H4 (cell line): ENCODE data around the gene CORO2A. TPM values are rescaled to one million over a fixed set of nuclear protein-coding genes. Genes with fewer than 3 reads are reported as not detected.

Experiments used
- DNase-seq: peaks from one replicate; pipeline ENCODE4 v3.0.0-alpha.2; 2015; ENCODE audit warnings: low spot score
- total RNA-seq: library from RNA; depleted of rRNA; stranded (reverse); fragments of >200 nt; shearing (Covaris generic); gene quantifications from 2 replicates; pipeline ENCODE4 v1.2.3, GENCODE V29; 2014

Gene CORO2A
- total RNA-seq, 1 experiment from 2014 or later: 3.0 TPM

DNA sequence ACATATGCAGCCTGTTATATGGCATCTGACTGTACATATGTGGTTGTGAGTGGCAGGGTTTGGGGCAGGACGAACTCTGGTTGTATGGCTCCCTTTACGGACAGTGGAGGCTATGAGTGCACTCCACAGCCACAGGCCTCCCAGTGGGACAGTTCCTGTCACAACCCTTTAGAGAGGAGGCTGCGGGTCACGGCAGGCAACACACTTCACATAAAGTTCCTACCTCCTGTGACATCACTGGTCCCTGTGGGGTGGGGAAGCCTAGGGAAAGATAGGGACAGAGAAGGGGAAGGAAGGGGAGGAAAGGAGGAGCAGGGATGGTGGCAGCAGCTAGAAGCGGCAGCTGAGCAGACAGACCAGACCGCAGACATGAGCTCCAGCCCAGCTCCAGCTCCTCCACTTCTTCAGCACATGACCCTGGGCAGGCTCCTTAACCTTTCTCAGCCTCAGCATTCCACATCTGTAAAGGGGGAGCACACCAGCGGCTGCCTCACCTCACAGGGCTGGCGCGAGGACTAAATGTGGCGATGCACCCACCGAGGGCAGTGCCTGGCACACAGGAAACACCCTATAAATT is 27.4 kb upstream of the CORO2A start:
- DNase-seq: no peak

DNA sequence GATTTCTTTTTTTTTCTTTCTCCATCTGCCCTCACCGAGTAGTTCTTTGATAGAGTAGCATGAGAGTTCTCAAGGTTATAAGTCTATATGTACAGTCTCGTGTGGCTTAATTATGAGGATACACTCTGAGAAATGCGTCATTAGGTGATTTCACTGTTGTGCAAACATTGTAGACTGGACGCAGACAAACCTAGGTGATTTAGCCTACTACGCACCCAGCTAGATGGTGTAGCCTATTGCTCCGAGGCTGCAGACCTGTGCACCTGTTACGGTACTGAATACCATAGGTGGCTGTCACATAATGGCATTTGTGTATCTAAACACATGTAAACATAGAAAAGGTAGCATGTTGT is 26.9 kb upstream of the CORO2A start:
- DNase-seq: no peak

DNA sequence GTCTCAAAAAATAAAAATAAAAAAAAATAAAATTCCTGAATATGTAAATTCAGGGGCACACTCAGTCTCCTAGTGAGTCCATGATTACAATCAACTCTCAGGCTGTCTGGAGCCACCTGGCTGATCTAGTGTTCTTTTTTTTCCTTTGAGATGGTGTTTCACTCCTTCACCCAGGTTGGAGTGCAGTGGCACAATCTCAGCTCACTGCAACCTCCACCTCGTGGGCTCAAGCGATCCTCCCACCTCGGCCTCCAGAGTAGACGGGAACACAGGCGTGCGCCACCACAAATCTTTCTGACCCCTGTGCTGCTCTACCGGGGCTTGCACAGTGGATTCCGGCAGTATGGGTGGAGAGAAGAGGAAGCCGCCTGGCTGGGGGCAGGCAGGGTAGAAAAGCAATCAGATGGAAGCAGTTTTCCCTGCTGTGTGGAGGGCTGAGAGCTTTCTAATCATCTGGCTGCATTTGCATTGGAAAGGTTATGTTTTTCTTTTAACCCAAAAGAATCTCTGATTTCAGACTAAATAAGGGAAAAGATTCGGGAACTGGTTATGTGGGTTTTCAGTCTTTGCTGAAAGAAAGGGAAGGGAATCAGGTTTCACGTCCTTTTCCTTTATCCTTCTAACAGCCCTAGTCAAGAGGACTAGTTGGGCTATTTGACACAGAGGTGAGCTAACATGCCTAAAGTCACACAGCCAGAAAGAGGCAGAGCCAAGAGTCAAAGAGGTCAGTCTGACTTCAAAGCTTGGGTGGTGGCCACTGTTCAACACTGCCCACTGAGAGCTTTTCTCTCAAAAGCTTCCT is 26.3 kb upstream of the CORO2A start:
- DNase-seq: no peak

DNA sequence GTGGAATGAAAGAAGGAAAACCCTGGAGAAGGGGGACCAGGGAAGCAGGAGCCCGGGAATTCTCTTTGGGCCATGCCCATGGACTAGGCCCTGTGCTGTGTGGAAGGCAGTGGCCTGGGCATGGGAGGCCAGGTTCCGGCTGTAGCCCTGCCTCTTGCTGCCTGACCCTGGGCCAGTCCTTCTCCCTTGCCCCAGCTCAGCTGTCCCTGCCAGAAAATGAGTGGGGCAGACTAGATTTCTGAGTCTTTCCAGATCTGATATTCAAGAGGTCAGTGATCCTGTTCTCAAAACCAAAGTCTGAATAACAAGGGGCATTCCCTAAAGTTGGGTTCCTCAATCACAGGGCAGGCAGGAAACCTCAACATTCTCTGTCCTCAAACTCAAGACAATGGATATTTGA is 24.8 kb upstream of the CORO2A start:
- no peak for DNase-seq

DNA sequence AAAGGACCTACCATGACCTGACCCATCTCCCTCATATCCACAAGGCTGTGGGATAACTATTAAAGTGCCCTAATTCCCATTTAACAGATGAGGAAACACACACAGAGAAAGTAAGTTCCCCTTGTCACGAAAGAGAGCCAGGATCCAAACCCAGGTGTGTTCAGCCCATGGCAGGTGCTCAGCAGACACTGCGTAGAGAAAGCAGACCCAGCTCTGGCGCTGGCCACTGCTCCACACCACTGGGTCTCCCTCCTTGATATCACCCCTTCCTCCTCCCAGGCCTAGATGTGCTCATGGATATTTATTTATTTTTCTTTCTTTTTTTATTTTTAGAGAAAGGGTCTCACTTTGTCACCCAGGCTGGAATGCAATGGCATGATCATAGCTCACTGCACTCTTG is 24.0 kb upstream of the CORO2A start:
- no peak for DNase-seq

DNA sequence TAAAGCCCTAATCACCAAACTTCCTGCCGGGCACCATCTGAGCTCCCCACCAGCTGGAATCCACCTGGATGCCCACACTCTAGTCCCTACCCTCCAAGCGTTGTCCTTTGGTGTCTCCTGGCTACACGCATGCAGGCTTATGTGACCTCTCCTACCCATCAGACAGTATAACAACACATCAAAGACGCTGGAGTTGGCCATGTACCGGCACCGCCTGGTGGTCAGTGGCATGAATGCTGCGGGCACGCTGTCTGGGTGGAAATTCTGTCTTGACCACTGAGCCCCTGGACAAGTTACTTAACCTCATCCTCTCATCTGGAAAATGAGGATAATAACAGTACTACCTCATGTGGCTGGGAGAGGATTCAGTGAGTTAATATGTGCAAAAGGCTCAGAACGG is 23.4 kb upstream of the CORO2A start:
- DNase-seq: no peak

DNA sequence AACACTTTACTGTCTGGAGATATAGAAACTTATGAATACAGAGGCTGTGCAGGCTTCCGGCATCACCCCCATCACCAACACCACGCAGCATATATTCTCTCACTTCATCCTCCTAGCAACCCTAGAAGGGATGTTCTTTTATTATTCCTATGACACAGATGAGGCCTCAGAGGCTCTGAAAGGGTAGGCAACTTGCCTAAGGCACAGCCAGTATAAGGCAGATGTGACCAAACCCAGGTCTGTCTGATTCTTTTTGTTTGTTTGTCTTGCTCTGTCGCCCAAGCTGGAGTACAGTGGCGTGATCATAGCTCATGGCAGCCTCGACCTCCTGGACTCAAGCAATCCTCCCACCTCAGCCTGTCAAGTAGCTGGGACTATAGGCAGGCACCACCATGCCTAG is 22.8 kb upstream of the CORO2A start:
- DNase-seq: no peak

DNA sequence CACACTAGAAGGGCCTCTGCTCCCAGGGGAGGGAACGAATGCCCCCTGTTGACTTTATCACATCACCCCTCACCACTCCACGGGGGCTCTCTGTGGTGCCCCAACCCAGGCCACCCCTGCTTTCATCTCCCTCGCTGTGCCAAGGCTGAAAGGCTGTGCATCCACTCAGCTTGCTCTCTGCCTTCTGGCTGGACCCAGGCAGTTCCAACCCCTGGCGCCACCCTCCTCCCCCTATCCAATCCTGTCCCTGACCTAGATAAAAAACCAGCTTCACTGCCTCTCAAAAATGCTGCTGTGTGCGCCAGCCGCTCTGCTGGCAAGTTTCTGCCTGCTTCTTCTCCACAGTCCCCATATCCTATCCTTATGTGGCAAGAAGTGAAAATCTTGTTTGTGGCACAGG is 22.4 kb upstream of the CORO2A start:
- no peak for DNase-seq

DNA sequence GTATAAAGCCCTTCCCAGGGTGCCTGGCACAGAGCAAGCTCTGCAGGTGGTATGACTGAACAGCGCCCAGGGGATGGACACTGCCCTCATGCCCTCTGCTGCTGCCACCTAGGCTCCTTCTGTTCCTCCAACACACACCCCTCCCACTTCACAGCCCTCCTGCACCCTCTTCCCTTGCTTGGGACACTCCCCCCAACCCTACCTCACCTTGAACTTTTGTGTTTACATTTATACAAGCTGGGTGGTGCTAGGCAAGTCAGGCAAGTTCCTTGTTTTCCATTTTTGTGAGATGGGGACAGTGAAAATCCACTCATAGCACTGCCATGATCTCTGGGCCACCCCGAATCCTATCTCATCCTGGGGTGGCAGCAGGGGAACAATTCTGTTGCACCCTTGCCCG is 18.8 kb upstream of the CORO2A start:
- no peak for DNase-seq

DNA sequence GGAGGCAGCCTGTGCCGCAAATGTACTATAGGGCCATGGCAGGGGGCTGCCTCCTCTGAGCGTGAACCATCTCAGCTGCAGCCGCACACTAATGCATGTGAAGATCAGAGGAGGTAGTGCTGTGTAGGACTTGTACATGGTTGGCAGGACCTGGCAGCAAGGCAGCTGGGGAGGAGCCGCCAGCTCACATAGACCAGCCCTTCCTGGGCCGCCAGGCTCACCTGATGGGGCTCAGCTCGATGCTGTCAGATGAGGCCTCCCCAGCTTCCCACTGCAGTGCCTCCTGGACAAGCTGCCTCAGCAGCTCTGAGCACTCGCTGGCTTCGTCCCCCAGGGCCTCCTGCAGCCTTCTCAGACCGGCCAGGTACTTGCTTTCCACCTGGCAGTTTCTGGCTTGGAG is 18.0 kb upstream of the CORO2A start:
- DNase-seq: no peak

DNA sequence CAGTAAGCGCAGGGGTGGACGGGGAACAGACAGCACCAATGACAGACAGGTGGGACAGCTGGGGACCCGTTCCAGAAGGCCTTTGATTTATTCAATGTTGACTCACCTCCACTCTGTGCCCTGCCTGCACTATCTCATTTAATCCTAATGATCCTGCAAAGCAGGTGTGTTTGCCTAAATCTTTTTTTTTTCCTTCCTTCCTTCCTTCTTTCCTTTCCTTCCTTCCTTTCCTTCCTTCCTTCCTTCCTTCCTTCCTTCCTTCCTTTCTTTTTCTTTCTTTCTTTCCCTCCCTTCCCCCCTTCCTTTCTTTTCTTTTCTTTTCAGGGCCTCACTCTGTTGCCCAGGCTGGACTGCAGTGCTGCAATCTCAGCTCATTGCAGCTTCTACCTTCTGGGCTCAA is 17.1 kb upstream of the CORO2A start:
- DNase-seq: no peak

DNA sequence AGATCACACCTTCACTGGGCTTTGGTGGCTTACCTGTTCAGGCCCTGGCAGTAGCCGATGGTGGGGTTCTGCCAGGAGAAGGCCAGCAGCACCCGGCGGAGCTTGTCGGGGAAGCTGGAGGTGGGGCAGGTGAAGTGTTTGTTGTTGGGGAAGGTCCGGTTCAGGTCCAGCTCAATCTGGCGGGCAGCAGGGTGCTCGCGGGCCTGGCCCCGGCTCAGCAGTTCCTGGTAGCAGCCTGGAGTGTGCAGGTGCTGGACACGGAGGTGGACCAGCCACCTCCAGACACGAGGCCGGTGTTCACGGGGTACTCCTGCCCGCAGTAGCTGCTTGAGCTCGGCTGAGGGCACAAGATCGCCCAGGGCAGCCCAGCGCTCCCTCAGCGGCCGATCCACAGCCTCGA is 16.2 kb upstream of the CORO2A start:
- no peak for DNase-seq

DNA sequence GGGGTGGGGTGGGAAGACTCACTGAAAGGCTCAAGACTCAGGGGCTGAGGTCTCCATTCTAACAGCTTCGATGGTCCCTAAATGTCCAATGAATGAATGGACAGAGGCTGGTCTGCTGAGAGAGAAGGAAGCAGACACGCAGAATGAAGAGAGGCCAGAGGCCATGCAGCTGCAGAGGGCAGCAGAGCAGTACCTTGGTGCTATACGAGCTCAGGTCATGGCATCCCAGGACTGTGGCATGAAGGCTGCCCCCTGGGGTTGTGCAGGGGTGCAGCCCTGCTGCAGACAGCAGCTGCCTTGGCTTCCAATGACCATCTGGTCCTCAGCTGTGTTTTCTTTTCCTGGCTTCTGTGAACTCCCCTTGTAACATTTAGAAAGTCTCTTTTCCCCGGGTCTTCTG is 15.2 kb upstream of the CORO2A start:
- DNase-seq: no peak

DNA sequence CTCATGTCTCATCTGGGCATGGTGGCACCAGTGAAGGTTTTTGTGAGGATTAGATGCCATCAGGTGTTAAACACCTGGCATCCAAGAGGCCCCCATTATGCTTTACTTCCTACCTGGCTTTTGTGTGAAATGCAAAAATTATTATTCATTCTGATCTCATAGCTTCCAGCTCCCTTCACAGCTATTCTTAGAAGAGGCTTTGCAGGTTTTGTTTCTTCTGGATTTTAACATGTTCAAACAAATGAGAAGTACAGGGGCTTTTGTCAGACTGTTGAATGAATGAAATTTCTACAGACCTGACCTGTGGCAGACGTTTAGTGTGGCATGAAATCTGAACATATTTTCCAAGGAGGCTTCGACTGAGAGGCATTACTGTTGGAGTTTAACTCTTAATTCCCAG is 14.3 kb upstream of the CORO2A start:
- DNase-seq: no peak

DNA sequence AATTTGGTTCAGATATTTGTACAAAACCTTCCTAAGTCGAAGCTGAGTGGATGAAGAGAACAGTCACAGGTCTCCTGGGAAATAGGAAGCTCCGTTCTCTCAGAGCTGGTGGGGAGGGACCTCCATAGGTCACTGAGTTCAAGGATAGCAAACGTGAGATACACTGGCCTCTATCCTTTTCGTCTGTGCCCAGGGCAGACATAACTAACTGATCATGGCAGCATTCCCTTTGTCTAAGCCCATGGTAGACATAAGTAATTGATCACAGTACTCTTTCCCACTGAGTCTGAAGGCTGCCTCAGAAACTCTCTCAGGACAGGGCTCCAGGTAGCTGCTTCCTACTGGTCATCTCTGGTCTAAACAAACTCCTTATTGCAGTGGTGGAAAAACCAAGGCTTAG is 12.3 kb upstream of the CORO2A start:
- no peak for DNase-seq

DNA sequence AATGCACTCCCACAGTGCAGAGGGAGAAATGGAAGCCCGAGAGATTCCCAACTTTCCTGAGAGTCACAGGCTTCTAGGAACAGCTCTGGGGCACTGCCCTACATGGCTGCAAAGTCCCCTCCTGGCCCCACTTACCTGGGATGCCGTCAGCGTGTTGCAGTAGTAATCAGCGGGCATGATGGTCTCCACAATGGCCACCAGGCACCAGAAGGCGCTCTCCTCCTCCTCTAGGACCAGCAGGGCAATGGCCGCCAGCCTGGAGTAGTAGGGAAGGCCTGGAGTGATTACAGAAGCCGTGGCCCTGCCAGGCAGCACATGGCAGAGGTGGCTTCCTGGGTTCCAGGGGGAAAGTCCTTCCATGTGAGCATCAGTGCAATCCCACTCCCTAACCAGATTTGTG is 10.7 kb upstream of the CORO2A start:
- no peak for DNase-seq

DNA sequence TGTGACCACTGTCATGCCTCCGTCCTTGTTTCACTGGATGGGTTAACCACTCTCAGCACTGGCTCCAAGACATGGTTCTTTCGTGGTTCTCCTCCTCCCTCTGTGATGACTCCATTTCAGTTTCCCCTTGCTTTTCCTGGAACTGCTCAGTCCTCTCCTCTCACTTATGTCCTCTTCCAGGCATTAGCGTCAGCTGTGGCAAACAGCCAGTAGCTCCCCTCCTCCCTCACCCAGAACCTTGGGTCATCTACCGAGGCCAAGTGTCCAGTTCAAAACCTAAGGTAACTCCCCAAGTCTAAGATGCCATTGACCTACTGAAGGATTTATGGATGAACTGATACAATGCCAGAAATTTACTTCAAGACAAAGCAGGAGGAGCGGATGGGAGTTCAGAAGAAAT is 9.8 kb upstream of the CORO2A start:
- DNase-seq: no peak

DNA sequence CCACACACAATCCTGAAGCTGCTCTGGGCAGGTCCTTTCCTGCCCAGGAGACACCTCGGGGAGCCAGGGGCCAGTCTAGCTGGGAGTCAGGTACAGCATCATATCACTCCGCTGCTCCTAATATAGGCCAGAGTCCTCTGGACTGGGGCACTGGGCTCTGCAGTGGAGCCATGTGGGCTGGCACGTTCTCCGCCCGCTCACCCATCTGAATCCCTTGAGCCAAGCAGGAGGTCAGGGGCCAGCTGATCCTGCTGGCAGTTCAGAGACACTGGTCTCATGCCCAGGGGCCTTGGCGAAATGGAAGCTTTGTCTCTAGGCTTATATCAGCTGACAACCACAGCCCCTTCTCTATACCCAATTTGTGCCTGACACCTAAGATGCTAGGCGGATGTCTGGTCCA is 9.3 kb upstream of the CORO2A start:
- no peak for DNase-seq

DNA sequence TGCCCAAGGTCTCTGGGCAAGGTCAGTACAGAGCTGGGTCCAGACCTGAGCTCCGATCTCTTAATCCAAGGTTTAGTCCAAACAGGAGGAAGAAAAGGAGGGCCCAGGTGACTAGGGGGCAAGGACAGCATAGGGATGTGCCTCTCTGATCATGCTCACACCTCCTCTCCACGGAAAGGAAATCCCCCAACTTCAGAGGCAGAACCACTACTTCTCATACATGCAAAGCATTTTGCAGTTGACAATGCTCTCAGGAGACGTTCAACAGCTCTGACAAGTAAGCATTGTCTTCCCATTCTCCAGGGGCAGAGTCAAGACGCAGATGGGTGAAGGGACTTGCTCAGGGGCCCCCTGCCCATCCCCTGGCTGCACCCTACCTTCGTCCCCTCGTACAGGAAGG is 8.7 kb upstream of the CORO2A start:
- DNase-seq: no peak

DNA sequence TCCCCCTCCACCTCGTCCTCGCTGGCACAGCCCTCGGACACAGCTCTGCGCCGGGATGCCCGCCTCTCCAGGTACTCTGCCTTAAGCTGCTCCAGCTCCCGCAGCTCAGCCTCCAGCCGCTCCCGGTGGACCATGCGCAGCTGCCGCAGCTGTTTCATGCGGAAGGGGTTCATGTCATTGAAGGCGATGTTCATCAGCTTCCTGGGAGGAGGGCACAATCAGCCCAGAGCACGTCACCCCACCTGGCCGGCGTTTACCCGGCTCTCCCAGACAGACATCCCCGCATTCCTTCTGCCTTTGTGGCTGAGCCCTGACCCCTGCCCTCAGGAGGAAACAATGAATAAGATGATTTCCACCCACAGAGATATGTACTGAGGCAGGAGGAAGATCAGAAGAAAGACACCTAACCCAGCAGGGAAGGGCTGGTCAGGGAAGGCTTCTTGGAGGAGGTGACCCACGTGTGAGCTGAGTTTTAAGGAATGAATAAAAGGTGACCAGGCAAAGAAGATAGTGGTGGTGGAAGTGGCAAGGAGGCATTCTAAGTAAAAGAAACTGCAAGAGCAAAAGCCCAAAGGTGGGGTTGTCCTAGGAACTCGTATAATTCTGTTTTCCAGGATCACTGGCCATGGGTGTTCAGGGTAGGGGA is 7.1 kb upstream of the CORO2A start:
- DNase-seq: no peak

DNA sequence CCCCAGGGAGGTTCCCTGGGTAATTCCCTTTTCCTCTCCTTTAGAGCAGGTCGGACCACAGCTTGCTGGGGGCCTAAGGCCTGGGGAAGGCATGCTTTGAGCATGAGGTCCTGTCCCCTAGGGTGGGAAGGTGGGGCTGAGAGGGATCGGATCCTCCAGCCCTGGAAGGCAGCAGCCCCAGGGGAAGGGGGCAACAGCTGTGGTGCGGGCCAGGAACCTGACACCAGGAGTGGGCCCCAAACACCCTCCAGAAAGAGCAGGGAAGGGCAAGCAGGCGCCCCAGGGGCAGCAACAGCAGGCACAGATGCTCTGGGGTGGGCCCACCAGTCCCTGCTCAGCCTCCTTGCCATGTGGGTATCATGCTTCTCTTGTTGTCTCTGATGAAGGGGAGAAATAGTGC is 3.2 kb upstream of the CORO2A start:
- no peak for DNase-seq

DNA sequence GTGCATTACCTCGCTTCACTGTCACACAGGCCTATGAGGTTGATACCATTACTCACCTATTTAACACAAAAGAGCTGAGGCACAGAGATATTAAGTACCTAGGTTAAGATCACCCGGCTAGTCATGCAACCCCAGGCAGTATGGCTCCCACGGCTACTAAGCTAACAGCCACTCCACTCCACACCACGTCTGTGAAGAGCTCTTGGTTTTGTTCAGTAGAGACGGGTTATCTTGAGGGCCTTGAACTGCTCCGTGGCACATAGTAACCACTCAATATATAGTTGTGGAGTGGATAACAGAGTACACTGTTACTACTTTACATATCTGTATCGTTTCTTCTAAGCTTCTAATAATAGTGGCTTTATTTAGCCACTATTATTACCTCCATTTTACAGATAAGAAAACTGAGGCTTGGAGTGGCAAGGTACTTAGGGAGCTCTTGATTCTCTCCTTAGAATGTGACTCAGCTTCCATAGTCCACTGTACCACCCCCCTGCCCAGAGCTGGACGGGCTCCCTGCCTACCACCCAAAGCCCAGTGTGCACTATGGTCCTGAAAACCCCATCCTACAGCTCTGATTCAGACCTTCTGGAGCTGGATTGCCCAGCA is 1.0 kb upstream of the CORO2A start:
- DNase-seq: no peak
